ENCODE data around the gene APOLD1.
"Not testable (repeated sequence)": the region's sequence is repeated elsewhere in the genome, so short reads cannot be mapped to it uniquely, and the experiment has no call there.

APOLD1 gene

DNA sequence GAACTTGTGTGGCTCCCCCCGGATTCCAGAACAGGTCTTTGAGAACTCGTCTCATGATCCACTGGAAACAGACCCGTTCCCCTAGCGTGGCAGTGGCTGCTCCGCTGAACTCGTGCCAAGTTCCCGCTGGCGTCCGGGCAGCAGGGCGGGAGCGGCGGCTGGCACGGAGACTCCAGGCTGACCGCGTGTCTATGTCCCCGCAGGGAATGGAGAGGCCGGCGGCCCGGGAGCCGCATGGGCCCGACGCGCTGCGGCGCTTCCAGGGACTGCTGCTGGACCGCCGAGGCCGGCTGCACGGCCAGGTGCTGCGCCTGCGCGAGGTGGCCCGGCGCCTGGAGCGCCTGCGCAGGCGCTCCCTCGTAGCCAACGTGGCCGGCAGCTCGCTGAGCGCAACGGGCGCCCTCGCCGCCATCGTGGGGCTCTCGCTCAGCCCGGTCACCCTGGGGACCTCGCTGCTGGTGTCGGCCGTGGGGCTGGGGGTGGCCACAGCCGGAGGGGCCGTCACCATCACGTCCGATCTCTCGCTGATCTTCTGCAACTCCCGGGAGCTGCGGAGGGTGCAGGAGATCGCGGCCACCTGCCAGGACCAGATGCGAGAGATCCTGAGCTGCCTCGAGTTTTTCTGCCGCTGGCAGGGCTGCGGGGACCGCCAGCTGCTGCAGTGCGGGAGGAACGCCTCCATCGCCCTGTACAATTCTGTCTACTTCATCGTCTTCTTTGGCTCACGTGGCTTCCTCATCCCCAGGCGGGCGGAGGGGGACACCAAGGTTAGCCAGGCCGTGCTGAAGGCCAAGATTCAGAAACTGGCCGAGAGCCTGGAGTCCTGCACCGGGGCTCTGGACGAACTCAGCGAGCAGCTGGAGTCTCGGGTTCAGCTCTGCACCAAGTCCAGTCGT, 1.5 kb downstream of the APOLD1 start:
- no peak for FAIRE-seq

DNA sequence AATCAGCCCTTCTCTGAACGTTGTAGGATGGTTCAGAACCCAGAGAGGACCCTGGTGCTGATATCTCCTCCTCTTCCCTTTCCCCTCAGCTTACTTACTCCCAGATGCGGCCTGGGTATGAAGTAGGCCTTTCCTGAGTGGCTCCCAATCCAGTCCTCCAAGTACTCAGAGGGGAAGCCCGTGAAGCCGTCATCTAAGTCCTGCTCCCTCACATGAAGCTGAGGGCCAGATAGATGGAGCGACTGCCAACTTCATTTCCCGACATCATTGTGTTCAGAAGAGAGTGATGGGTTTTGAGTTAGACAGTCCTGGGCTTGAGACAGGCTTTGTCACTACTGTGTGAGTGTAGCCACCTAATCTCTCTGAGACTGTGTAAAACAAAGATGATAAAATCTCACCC, 2.7 kb downstream of the APOLD1 start:
- no peak for FAIRE-seq

DNA sequence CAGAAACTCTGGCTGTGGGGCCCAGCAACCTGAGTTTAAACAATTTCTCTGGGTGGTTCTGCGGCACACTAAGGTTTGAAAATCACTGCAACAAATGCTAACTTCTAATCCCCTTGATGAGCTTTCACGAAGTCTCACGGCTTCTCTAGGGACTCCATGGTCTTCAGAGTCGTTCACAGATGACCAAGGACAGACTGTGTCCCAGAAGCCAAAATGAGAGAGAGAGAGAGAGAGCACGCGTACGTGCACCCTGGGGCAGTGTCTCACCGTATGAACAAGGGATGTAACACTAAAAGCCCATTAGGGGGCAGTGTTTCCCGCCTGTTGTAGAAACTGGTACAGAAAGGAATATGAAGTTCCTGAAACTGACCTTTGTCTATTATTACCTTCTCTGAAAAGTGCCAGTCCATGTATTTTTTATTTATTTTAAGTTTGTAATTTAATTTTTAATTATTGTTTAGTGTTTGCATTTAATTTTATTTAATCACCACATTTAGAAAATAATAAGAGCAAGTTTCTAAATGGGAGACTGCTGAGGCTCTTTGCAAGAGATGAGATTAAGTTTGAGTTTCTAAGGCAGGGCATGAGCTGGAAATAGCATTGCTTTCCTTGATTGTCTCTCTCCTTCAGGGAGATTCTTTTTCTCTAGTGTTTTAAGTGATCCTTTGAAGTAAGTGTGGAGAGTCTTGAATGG, 3.4 kb downstream of the APOLD1 start:
- peak; percentile 65 for FAIRE-seq

DNA sequence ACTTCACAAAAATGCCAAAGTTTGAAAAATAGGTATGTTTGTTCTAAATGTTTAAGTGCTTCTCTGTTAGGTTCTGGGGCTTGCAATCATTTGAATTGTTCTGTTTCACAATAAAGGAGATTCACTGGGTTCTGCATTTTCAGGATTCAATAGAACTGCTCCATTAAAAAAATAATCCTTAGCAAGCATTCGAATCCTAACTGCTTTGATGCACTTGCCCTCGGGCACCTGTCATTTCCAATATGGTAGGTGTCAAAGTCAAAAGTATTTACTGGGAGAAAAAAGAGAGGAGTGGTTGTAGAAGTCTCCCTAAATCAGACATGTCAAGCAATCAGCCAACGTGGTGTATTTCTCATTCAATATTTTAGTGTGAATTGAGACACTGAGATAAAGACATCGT, 5.5 kb downstream of the APOLD1 start:
- FAIRE-seq = no peak

DNA sequence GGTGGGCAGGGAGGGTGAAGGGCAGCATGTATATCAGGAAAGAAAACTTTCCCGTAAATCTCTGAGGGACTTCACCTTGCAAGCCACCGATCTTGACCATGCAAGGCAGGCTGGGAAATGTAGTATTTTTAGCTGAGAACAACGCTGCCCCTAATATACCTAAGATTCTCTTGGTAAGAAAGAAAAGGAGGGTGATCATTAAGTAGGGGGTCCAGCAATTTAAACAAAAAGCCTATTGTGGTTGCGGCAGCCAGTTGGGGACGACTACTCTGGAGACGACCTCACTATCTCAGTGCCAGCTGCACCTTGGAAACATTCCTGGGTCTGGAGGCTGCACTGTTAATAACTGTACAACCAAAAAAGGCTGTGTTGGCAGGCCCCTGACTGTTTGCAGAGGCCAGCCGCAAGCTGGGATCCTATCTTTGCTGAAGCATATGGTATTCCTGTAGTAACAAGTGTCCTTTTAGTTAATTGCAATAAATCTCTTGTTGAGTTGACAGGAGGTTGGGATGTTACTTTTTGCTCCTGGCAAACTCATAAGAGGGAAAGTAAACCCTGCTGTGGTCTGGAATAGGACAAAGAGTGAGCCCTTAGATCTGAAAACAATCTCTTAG, 6.4 kb downstream of the APOLD1 start:
- FAIRE-seq = no peak

DNA sequence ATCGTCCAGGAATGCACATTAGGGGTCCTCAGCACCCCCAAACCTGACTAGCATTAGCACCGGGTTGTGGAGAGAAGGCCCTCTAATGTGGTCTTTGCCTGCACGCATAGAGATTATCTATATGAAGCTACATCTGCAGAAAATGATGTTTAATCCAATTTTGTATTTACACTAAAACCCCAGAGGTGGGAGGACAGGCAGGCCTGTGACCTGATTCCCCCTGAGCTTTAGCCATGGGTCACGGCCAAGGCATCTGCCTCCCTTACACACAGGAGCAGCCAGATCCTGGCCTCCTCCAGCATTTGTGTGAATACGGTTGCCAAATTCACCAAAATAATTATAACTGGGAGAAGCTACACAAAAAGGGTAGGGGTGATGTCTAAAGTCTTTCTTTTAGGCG, 7.0 kb downstream of the APOLD1 start:
- no peak for FAIRE-seq

DNA sequence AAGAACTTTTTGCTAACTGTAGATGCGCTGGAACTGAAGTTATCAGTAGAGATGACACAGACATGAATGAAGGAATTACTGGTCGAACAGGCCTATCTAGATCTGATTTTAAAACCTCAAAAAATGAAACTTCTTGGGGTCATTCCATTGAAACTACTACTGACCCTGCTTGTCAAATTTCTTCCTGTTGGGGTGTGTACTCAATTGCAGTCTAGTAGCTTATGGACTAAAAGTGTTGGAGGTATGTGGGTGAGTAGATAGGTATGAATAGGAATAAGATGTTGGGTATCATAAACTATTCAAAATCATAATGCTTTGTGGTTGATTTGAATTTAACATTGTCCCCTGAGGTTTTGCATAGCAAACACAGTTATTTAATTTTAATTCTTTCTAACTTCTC, 9.2 kb downstream of the APOLD1 start:
- no peak for FAIRE-seq

DNA sequence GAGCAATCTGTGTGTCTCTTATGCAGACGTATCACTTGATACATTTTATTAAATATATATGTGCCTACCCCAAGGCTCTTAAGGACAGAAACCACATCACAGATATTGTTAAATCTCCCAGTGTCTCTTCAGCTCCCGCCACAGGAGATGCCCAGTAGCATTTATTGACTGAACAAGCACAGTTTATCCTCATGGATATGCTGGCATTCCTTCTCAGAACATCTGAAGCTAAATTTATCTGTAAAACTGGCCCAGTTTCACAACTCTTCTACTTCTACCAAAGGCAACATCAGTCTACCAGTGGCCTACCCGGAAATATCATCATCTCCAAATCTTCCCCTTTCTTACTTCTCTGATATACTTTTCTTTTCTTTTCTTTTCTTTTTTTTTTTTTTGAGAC, 10.7 kb downstream of the APOLD1 start:
- FAIRE-seq = no peak

DNA sequence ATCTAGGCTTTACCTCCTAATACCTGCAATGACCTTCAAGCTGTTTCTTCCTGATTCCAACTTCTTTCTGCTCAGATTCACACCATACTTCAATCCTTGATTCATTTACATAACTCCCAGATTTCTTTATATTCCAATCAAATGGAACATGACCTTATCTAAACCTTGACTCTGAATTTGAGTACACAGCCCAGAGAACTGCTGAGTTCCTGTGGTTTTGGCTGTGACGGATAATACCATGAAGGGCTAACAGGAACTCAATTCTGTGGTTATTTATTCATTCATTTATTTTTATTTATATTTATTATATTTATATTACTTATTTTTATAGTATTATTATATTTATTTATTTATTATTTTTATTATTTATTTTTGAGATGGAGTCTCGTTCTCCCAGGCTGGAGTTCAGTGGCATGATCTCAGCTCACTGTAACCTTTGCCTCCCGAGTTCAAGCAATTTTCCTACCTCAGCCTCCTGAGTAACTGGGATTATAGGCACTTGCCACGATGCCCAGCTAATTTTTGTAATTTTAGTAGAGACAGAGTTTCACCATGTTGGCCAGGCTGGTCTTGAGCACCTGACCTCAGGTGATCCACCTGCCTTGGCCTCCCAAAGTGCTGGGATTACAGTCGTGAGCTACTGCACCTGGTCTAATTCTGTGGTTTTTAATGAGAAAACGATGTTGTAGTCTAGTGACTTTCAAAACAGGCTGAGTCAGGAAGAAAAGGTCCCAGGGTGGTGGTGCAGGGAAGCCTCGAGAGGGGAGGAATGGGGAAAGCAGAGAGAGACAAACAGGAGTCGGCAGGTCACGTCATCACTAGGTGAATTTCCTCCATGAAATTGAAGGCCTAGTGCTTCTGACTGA, 11.7 kb downstream of the APOLD1 start:
- no peak for FAIRE-seq

DNA sequence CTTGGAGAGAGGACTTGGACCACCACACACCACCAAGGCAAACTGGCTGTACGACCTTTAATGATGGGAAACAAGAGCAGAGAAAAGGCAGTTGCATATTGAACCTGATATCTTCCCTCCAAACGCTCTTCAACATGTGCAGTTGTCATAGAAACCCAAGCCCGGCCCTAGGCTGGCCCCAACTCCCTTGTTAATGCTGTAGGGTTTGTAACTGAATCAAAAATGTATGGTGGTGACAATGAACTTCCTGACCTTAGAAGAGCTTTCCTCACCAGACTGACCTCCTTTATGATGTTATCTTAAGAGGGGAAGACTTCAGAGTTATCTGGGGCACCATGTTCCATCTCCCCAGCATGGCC, 12.3 kb downstream of the APOLD1 start:
- FAIRE-seq = no peak

DNA sequence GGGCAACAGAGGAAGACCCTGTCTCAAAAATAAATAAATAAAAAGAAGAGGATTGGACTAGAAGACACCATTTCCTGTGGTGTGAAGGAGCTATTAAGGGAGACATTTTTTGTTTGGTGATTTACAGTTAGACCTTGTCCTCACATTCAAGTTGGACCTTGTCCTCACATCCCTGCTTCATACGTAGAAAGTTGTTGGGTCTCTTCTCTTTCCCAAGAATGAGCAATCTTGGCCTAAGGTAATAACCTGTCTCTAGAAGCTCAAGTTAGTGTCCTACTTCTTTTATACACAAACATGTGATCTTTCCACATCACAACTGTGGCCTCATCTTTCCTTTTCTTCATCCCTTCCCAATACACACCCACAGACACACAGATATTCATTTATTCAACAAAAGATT, 13.0 kb downstream of the APOLD1 start:
- no peak for FAIRE-seq

DNA sequence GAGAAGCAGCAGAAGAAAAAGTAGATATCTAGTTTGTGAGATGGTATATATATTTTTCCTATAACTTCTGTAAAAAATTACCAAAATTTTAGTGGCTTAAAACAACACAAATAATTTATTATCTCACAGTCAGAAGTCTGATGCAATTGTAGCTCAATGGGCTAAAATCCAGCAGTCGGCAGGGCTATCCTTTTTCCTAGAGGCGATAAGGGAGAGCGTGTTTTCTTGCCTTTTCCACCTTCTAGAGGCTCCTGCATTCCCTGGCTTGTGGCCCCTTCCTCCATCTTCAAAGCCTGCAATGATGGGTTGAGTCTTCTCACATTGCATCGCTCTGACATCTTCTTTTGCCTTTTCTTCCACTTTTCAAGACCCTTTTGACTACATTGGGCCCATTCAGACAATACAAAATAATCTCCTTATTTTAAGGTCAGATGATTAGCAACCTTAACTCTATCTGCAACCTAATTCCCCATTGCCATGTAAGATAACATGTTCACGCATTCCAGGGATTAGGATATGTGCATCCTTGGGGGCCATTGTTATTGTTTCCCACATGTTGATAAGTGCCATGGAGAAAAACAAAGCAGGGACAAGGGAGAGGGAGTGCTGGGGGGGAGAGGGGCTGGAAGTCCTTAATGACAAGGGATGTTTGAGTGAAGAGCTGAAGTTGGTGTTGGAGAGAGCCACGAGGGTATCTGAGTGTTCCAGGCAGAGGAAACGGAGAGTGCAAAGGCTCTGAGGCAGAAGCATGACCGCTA, 13.9 kb downstream of the APOLD1 start:
- FAIRE-seq = no peak

DNA sequence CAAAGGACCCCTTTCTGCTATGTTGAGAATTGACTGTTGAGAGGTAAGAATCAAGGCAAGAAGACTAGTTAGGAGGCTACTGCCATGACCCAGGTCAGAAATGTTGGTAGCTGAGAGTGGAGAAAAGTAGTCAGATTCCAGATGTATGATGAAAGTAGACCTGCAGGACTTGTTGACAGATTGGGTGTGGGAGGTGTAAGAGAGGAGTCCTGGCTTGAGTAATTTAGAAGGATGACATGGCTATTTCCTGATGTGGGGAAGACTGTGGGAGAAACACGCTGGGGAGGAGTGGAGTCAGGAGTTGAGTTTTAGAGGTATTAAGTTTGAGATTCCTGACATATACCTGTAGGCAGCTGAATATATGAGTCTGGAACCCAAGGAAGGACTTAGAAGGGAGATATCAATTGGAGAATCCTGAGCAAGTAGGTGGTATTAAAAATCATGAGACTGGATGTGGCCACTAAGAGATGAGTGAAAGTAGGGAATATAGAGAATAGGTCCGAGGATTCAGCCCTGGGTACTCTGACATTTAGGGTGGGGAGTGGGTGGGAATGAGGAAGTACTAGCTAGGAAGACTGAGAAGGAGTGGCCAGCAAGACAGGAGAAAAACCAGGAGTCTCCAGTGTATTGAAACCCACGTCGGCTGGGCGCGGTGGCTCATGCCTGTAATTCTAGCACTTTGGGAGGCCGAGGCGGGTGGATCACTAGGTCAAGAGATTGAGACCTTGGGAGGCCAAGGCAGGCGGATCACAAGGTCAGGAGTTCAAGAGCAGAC, 15.1 kb downstream of the APOLD1 start:
- FAIRE-seq = no peak

DNA sequence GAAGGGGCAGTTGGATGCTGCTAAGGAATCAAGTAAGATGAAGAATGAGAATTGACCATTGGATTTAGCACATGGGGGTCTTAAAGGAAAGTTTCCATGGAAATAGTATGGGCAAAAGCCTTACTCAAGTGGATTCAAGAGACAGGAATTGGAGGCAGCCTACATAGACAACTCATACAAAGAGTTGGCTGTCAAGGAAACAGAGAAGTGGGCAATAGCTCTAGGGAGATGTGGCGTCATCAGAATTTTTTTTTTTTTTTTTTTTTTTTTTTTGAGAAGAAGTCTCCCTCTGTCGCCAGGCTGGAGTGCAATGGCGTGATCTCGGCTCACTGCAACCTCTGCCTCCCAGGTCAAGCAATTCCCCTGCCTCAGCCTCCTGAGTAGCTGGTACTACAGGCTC, 16.2 kb downstream of the APOLD1 start:
- not testable (repeated sequence) for FAIRE-seq

DNA sequence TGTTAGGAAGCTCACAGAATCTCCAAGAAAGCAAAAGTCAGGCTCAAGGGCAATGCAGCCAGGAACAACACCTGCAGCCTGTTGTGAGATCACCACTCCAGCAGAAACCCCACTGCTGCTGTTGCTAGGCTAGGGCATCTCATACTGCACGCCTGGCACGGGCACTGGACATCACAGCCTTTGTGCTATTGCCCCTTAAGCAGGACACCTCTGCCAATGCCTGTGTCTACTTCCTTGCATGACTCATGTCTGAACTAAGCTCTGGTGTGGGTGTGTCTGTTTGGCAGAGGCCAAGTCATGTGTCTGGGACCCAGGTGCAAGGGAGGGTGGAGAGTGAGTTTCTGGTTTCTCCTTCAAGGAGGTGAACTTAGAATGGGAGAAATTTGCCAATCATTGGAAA, 17.7 kb downstream of the APOLD1 start:
- no peak for FAIRE-seq

DNA sequence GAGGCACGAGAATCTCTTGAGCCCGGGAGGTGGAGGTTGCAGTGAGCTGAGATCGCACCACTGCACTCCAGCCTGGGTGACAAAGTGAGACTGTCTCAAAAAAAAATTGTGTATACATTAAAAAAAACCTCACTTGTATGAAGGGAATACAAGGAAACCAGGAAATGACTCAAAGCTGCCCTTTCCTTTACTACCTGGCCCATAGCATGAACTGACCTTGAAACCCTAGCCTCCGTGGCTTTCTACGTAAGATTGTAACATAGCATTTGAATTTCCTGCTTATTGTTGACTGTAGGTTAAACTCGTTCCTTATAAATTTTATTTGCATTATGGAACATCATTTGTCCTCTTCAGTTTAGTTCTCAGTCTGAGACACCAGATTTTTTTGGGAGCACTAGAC, 18.6 kb downstream of the APOLD1 start:
- FAIRE-seq = no peak

DNA sequence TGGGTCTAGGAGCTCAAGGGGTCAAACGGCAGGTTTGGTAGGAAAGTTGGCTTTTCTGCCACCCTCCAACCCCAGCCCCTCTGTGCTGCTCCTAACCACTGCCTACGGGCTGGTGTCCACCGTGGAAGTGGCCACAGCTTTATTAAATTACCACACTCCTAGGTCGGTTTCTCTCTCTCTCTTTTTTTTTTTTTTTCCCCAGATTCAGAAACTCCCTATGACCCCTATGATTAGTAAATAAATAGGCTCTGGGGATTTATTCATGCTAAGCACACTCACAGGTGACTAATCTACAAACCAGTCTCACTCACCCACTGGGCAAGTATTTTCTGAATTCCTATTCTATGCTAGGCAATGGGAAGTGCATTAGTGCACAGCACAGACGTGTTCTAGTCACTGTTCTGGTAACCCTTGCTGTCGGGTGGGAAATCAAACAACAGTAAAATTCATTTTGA, 19.0 kb downstream of the APOLD1 start:
- FAIRE-seq = no peak

DNA sequence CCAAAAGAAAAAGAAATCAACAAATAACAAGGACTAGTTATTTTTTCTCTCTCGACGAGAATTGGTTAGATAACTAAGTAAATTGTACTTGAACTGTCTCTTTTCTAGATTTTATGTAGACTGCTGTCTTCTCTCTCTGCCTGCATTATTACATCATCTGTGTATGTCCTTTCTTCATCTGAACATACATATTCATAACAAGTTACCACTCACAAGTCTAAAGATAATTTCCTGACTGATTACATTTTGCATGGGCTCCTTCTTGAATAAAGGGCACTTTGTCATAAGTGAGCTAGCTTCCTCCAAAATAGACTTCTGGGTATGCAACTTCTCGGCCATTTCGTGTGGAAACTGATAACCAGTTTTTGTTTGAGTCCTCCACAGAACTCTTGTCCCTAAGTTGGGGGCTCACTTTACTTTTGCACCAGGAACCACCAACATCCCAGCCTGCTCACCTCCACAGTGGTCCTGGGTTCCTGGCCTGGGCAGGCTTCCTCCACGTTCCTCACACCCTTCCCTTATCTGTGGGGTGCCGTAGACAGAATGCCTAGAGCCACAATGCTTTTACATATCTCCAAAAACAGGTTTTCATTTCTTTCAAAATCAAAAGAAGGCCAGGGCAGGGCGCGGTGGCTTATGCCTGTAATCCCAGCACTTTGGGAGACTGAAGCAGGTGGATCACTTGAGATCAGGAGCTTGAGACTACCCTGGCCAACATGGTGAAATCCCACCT, 21.5 kb downstream of the APOLD1 start:
- FAIRE-seq = no peak

DNA sequence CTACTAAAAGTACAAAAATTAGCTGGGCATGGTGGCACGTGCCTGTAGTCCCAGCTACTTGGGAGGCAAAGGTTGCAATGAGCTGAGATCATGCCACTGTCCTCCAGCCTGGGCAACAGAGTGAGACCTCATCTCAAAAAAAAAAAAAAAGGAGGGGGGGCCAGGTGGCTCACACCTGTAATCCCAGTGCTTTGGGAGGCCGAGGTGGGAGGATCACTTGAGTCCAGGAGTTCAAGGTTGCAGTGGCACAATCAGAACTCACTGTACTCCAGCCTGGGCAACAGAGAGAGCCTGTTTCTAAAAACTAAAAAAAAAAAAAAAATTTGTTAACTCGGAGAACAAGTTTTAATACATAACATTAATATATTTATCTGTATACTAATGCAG, 22.1 kb downstream of the APOLD1 start:
- not testable (repeated sequence) for FAIRE-seq

DNA sequence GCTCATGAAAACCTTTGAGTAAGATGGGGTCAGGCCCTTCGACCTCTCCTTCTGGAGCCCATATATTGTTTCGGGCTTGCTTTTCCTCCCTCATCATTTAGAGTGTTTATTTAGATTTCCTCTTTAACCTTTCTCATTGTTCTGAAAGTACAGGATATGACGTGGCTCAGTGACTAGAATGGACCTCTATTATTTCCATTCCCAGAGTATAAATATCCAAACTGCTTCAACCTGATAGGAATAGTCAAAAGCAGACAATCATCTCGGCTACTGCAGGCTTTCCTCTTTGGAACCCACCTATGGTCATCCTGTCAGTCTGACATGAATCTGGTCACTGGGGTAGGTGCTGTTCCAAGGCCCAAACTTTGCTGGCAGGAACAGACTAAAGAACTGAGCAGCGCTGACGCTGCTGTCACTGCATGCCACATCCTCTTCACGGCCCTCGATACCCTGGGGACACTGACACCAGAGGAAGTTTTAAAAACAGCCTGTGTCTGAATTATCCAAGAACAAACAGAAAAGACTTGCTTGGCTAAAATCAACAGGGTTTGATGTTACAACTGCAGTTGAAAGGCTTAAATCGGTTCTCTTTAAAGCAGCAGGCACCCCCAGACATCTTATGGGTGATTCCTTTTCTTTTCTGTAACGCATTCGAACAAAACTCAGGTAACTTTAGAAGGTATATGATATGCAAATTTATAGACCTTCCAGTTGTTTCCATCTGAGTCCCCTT, 22.7 kb downstream of the APOLD1 start:
- FAIRE-seq = no peak

All from endometrium (tissue), 2 donors.